Panc1 (cell line): ENCODE data around the gene VAPA. TPM values are rescaled to one million over a fixed set of nuclear protein-coding genes. Genes with fewer than 3 reads are reported as not detected.

Source experiments
- ATAC-seq: fragments of 200-7000 bp; cut with Tn5 transposase; 2 replicates; pipeline ENCODE4 v1.9.1; 2020; ENCODE audit warnings: mild to moderate bottlenecking, moderate library complexity
- BruUV-seq: library from RNA; stranded (reverse); fragments of 400-500 nt; replicated peaks from 2 replicates; lab custom pipeline; 2021; lab: Mats Ljungman, UMichigan
- CTCF ChIA-PET: fragments of 300-600 bp; sonication (Branson Sonifier 250); formaldehyde crosslinking; loops from one replicate; lab custom pipeline; 2022; ENCODE audit warnings: antibody characterized with exemption; lab: Charles Lee
- POLR2A ChIA-PET: fragments of 300-600 bp; sonication (Branson Sonifier 250); formaldehyde crosslinking; loops from one replicate; lab custom pipeline; 2022; ENCODE audit warnings: antibody characterized with exemption; lab: Charles Lee
- DNase-seq: peaks from one replicate; pipeline ENCODE4 v3.0.0-alpha.2; 2010; ENCODE audit warnings: low read depth, low spot score
- H3K27ac ChIP-seq: 2 replicates; pipeline ENCODE4 v1.5.1; 2011; ENCODE audit warnings: mild to moderate bottlenecking, low read length, inconsistent platforms
- H3K27me3 ChIP-seq: fragments of 200-500 bp; sonication (Bioruptor generic); 2 replicates; pipeline ENCODE4 v1.6.0; 2014; ENCODE audit warnings: low read length, inconsistent platforms; ENCODE audit not compliant: control insufficient read depth, insufficient read depth
- H3K36me3 ChIP-seq: fragments of 200-500 bp; sonication (Bioruptor generic); 2 replicates; pipeline ENCODE4 v1.5.1; 2014; ENCODE audit warnings: inconsistent platforms, mild to moderate bottlenecking, low read length, moderate library complexity; ENCODE audit not compliant: control insufficient read depth, insufficient read depth
- H3K4me1 ChIP-seq: 2 replicates; pipeline ENCODE4 v1.5.1; 2011; ENCODE audit warnings: inconsistent platforms, mild to moderate bottlenecking, low read length, moderate library complexity; ENCODE audit not compliant: control insufficient read depth, insufficient read depth
- H3K4me3 ChIP-seq, 2 experiments: 2 replicates each; pipeline ENCODE4 v1.5.1; 2011 to 2012; ENCODE audit warnings: low read depth in 2 of 2, low read length in 2 of 2, mild to moderate bottlenecking in 2 of 2, inconsistent platforms in 1 of 2, moderate library complexity in 1 of 2
- H3K9me3 ChIP-seq: fragments of 200-500 bp; sonication (Bioruptor generic); 2 replicates; pipeline ENCODE4 v1.5.1; 2014; ENCODE audit warnings: low read depth, mild to moderate bottlenecking, inconsistent platforms, low read length, moderate library complexity; ENCODE audit not compliant: control insufficient read depth, insufficient read depth
- CTCF ChIP-seq: fragments of 450-650 bp; IDR thresholded peaks from 2 replicates; pipeline ENCODE4 v1.5.1; 2017; ENCODE audit warnings: mild to moderate bottlenecking
- POLR2AphosphoS5 ChIP-seq: IDR thresholded peaks from 2 replicates; pipeline ENCODE4 v1.6.1; 2012; ENCODE audit warnings: mild to moderate bottlenecking, low read depth, low read length, moderate library complexity
- SIN3A ChIP-seq: IDR thresholded peaks from 2 replicates; pipeline ENCODE4 v1.6.1; 2012; ENCODE audit warnings: low read depth, mild to moderate bottlenecking, low read length, moderate library complexity, borderline replicate concordance; ENCODE audit not compliant: insufficient read depth
- TCF7L2 ChIP-seq: IDR thresholded peaks from 2 replicates; pipeline ENCODE4 v1.6.1; 2011; ENCODE audit warnings: mild to moderate bottlenecking, low read depth, low read length, inconsistent platforms
- in situ Hi-C: cut with HindIII; loops from 2 replicates; pipeline ENCODE4 v1.10.0; 2016; ENCODE audit warnings: low sequenced_read_pairs, low pct_unique_long_range_greater_than_20kb
- intact Hi-C: fragments of 100-400 bp; cut with micrococcal nuclease; formaldehyde crosslinking; loops from one replicate; pipeline ENCODE4 v1.10.0; 2022; ENCODE audit not compliant: unreplicated experiment
- total RNA-seq: library from RNA; stranded (reverse); gene quantifications from one replicate; pipeline ENCODE4 v1.2.1, GENCODE V29; 2021; ENCODE audit not compliant: unreplicated experiment
- TF ChIP-seq, protein P1 (sequence below), 2 experiments: IDR thresholded peaks; 2 replicates each; pipeline ENCODE4 v1.6.1; 2011 to 2012; ENCODE audit warnings: low read depth in 2 of 2, control low read depth in 1 of 2, low read length in 1 of 2, mild to moderate bottlenecking in 1 of 2, moderate library complexity in 1 of 2; ENCODE audit not compliant: insufficient read depth in 1 of 2

Gene VAPA
- total RNA-seq, 1 experiment from 2014 or later = 228 TPM

DNA sequence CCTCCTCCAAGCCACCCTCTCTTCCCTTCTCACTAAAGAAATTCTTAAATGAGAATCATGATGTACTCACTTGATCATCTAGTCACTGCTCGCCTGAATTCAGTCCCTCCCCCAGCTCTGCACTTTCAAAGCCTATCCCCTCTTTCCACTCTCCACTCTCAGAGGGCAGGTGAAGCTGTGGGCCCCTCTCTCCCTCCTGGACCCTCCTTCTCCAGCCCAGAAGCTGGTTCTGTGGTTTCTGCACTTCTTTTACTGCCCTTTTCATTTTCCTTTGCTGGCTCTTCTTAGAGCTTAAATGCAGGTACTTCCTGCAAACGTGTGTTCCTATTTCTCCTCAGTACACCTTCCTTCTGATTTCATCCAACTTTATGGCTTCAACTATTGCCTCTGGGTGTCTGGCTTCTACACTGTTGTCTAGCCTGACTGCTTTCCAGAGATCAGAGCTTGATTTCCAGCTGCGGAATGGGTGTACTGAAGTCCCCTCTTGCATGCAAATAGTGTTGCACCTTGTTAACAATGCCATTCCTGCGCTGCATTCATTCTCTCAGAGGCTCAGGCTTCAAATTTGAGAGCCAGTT, 43.3 kb upstream of the VAPA start:
- no peaks in the 10 kb centered on the region for H3K36me3 ChIP-seq
- H3K9me3 ChIP-seq = no peaks in the 10 kb centered on the region
- peak overlapping the region; percentile 81 for H3K27ac ChIP-seq
- H3K4me1 ChIP-seq = peaks cover 27% of the 10 kb centered on the region
- CTCF ChIA-PET = no interaction called here
- no TSS peak for BruUV-seq
- TF ChIP-seq SIN3A (no peak), POLR2AphosphoS5 (no peak), CTCF (no peak), TCF7L2 (no peak)
- TF ChIP-seq, protein P1, sequence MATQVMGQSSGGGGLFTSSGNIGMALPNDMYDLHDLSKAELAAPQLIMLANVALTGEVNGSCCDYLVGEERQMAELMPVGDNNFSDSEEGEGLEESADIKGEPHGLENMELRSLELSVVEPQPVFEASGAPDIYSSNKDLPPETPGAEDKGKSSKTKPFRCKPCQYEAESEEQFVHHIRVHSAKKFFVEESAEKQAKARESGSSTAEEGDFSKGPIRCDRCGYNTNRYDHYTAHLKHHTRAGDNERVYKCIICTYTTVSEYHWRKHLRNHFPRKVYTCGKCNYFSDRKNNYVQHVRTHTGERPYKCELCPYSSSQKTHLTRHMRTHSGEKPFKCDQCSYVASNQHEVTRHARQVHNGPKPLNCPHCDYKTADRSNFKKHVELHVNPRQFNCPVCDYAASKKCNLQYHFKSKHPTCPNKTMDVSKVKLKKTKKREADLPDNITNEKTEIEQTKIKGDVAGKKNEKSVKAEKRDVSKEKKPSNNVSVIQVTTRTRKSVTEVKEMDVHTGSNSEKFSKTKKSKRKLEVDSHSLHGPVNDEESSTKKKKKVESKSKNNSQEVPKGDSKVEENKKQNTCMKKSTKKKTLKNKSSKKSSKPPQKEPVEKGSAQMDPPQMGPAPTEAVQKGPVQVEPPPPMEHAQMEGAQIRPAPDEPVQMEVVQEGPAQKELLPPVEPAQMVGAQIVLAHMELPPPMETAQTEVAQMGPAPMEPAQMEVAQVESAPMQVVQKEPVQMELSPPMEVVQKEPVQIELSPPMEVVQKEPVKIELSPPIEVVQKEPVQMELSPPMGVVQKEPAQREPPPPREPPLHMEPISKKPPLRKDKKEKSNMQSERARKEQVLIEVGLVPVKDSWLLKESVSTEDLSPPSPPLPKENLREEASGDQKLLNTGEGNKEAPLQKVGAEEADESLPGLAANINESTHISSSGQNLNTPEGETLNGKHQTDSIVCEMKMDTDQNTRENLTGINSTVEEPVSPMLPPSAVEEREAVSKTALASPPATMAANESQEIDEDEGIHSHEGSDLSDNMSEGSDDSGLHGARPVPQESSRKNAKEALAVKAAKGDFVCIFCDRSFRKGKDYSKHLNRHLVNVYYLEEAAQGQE (IDR thresholded peaks at IDR 0.05; ENCODE audit: insufficient read depth in 1 of 2, low read depth in 2 of 2, low read length in 1 of 2) = no peak
- ATAC-seq (0 out of 2 replicates have a peak, but pooled peaks have one; percentile 19), DNase-seq (no peak)
- H3K27me3 ChIP-seq = no peaks in the 10 kb centered on the region
- POLR2A ChIA-PET = interaction anchor here (1.1 to 1.2 kb wide), 2 partner anchors 10 to 43 kb away, joined by 3 read pairs; partner anchors contain the start of gene VAPA
- H3K4me3 ChIP-seq = peak overlapping the region in 1 of 2 experiments; percentile 16; a peak in 1 of 4 replicates
- in situ Hi-C loops (no loop called here), intact Hi-C loops (no loop called here)

DNA sequence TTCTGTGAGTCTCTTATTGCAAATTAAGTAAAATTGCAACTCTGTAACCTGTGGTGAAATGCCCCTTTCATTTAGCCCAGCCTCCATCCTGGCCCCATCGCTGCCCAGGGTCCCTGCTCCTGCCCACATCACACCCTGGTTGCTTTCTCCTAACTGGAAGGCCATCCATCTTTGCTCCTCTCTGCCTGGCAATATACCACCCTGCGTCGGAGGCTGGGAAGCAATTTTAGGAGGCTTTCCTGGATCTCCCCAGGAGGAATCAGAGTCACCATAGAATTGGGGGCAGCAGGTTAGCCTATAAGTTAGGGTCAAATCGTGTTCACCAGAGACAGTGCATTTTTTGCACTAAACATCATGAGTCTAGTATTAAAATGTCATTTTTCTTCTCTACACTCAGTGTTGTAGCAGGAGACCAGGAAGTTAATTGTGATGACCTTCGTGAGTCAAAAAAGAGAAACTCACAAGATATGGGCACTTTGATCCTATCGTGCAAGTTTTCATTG, 42.5 kb upstream of the VAPA start:
- ChIA-PET POLR2A (no interaction called here), CTCF (no interaction called here)
- in situ Hi-C loops (no loop called here), intact Hi-C loops (no loop called here)
- DNase-seq (no peak), ATAC-seq (no peak)
- TF ChIP-seq TCF7L2 = no peak
- TF ChIP-seq SIN3A = no peak
- no peak for TF ChIP-seq POLR2AphosphoS5
- TF ChIP-seq CTCF = no peak
- TF ChIP-seq, protein P1 (IDR thresholded peaks at IDR 0.05; ENCODE audit: insufficient read depth in 1 of 2, low read depth in 2 of 2, low read length in 1 of 2) = no peak
- no peaks in the 10 kb centered on the region for H3K36me3 ChIP-seq
- no TSS peak for BruUV-seq
- no peaks in the 10 kb centered on the region for H3K27me3 ChIP-seq
- H3K4me1 ChIP-seq = peaks cover 27% of the 10 kb centered on the region
- H3K4me3 ChIP-seq = no peak overlapping the region
- peak overlapping the region; percentile 81 for H3K27ac ChIP-seq
- H3K9me3 ChIP-seq = no peaks in the 10 kb centered on the region
